ENCODE data around the gene PHAF1.

The PHAF1 gene

GRCh38 chr16:67183284-67183626 is 73.5 kb downstream of the PHAF1 start:
- no peaks in the 10 kb centered on the region for H3K27me3 ChIP-seq

GRCh38 chr16:67183627-67184452 is 74.1 kb downstream of the PHAF1 start, which contains the start of gene MATCAP1:
Gene MATCAP1, minus strand, starts transcription at chr16:67183963. Its CDS starts 3,353 bp downstream, at chr16:67180610.
- no peak for TF ChIP-seq CTCF (IDR thresholded peaks at IDR 0.05)
- DNase-seq, result peak; percentile 97
- Histone ChIP-seq H3K27me3 (no peaks in the 10 kb centered on the region), H3K9me3 (no peaks in the 10 kb centered on the region), H3K36me3 (no peaks in the 10 kb centered on the region), H3K4me1 (peaks cover 0 to 34% (median 27%) of the 10 kb centered on the region in 4 donors), H3K27ac (peak within 1 kb of the TSS; percentile 84 to 97), H3K4me3 (peak within 1 kb of the TSS; percentile 66 to 90)
- intact Hi-C loops (cut with DNase I; ENCODE audit: low total_unique reads), result loop anchor here (10.0 kb wide), 2 partner anchors 159 to 209 kb away; partner anchors contain the start of gene CBFB

More at GRCh38 chr16:67183284-67183626, 73.5 kb downstream of the PHAF1 start:
- Histone ChIP-seq H3K4me1 (peaks cover 0 to 40% (median 33%) of the 10 kb centered on the region in 4 donors), H3K9me3 (no peaks in the 10 kb centered on the region), H3K36me3 (no peaks in the 10 kb centered on the region), H3K4me3 (peak overlapping the region; percentile 66 to 90), H3K27ac (peak overlapping the region; percentile 84 to 97)
- no peak for DNase-seq
- intact Hi-C loops (cut with DNase I; ENCODE audit: low total_unique reads), result loop anchor here (10.0 kb wide), 2 partner anchors 158 to 208 kb away; partner anchors contain the start of gene CBFB
- TF ChIP-seq CTCF (IDR thresholded peaks at IDR 0.05), result no peak

GRCh38 chr16:67184453-67184994 is 74.8 kb downstream of the PHAF1 start:
- Histone ChIP-seq H3K36me3 (no peaks in the 10 kb centered on the region), H3K9me3 (no peaks in the 10 kb centered on the region), H3K4me1 (peaks cover 0 to 33% (median 26%) of the 10 kb centered on the region in 4 donors), H3K27ac (peak overlapping the region; percentile 84 to 97), H3K4me3 (peak overlapping the region; percentile 66 to 90), H3K27me3 (no peaks in the 10 kb centered on the region)
- intact Hi-C loops (cut with DNase I; ENCODE audit: low total_unique reads), result loop anchor here (10.0 kb wide), 2 partner anchors 160 to 210 kb away; partner anchors contain the start of gene CBFB
- TF ChIP-seq CTCF (IDR thresholded peaks at IDR 0.05), result no peak
- no peak for DNase-seq

- DNase-seq, result peak; percentile 93 to 96
- Histone ChIP-seq H3K36me3 (no peaks in the 10 kb centered on the region), H3K4me3 (peak overlapping the region; percentile 2 to 90), H3K9me3 (no peaks in the 10 kb centered on the region), H3K27ac (peak overlapping the region in 1 of 2 donors; percentile 84), H3K4me1 (peaks cover 0 to 33% (median 26%) of the 10 kb centered on the region in 4 donors), H3K27me3 (no peaks in the 10 kb centered on the region)
- intact Hi-C loops (cut with DNase I; ENCODE audit: low total_unique reads), result loop anchor here (10.0 kb wide), 2 partner anchors 160 to 210 kb away; partner anchors contain the start of gene CBFB
- peak; percentile 83 to 89 for TF ChIP-seq CTCF (IDR thresholded peaks at IDR 0.05)
Measured at GRCh38 chr16:67184995-67185650, 75.4 kb downstream of the PHAF1 start.

GRCh38 chr16:67185651-67186134 is 76.0 kb downstream of the PHAF1 start:
- no peaks in the 10 kb centered on the region for H3K9me3 ChIP-seq

More at GRCh38 chr16:67185651-67186134, 76.0 kb downstream of the PHAF1 start:
- DNase-seq, result no peak
- peaks cover 0 to 33% (median 26%) of the 10 kb centered on the region in 4 donors for H3K4me1 ChIP-seq
- TF ChIP-seq CTCF (IDR thresholded peaks at IDR 0.05), result no peak
- intact Hi-C loops (cut with DNase I; ENCODE audit: low total_unique reads), result loop anchor here (10.0 kb wide), 2 partner anchors 161 to 211 kb away; partner anchors contain the start of gene CBFB
- H3K4me3 ChIP-seq, result peak overlapping the region; percentile 2 to 90
- no peak overlapping the region for H3K27ac ChIP-seq
- H3K36me3 ChIP-seq, result no peaks in the 10 kb centered on the region
- no peaks in the 10 kb centered on the region for H3K27me3 ChIP-seq
